Right atrium auricular region (tissue), 2 donors: ENCODE results near the gene APOL6. TPM values are rescaled to one million over a fixed set of nuclear protein-coding genes. Genes with fewer than 3 reads are reported as not detected.

Experiments
- DNase-seq: peaks from one replicate; pipeline ENCODE4 v3.0.0-alpha.2; 2019; ENCODE audit warnings: low spot score
- H3K27ac ChIP-seq, 2 donors: fragments of 200-600 bp; sonication (generic); 1 replicate in 1 of 2; 2 replicates in 1 of 2; pipeline ENCODE4 v1.5.1; 2016 to 2019
- H3K27me3 ChIP-seq, 2 donors: fragments of 200-600 bp; sonication (generic); one replicate each; pipeline versions ENCODE4 v1.5.1 to v1.6.0; 2017 to 2019
- H3K36me3 ChIP-seq: fragments of 200-600 bp; sonication (generic); one replicate; pipeline ENCODE4 v1.5.1; 2016
- H3K4me1 ChIP-seq, 2 donors: fragments of 200-600 bp; sonication (generic); one replicate each; pipeline versions ENCODE4 v1.5.1 to v1.6.0; 2017 to 2019
- H3K4me3 ChIP-seq, 2 donors: fragments of 200-600 bp; sonication (generic); 1 replicate in 1 of 2; 2 replicates in 1 of 2; pipeline ENCODE4 v1.5.1; 2017 to 2019; ENCODE audit warnings: mild to moderate bottlenecking in 1 of 2, moderate library complexity in 1 of 2
- H3K9me3 ChIP-seq, 2 donors: fragments of 200-600 bp; sonication (generic); one replicate each; pipeline ENCODE4 v1.5.1; 2019
- CTCF ChIP-seq, 2 donors: fragments of 200-600 bp; sonication (generic); IDR thresholded peaks; one replicate each; pipeline ENCODE4 v1.5.1; 2019; ENCODE audit warnings: antibody characterized with exemption in 2 of 2
- total RNA-seq, 2 donors: library from RNA; depleted of rRNA; stranded (reverse); fragments of >200 nt; gene quantifications; one replicate each; pipeline ENCODE4 v1.1.0, GENCODE V29; 2016

Gene APOL6
- total RNA-seq, 2 donors from 2014 or later, result 7.5 to 8.5 TPM

GRCh38 chr22:35630387-35630793 lies 17.9 kb upstream of the APOL6 start:
- Histone ChIP-seq H3K36me3 (no peaks in the 10 kb centered on the region), H3K27ac (peak overlapping the region in 1 of 2 donors; percentile 75), H3K27me3 (no peaks in the 10 kb centered on the region), H3K4me3 (no peak overlapping the region), H3K4me1 (peaks cover 0 to 20% of the 10 kb centered on the region in 2 donors), H3K9me3 (no peaks in the 10 kb centered on the region)
- no peak for TF ChIP-seq CTCF (IDR thresholded peaks at IDR 0.05)
- no peak for DNase-seq

GRCh38 chr22:35630891-35631290 lies 17.4 kb upstream of the APOL6 start:
- no peak for TF ChIP-seq CTCF (IDR thresholded peaks at IDR 0.05)
- peaks cover 0 to 18% of the 10 kb centered on the region in 2 donors for H3K4me1 ChIP-seq
- no peak for DNase-seq
- peak overlapping the region in 1 of 2 donors; percentile 75 for H3K27ac ChIP-seq
- H3K4me3 ChIP-seq, result no peak overlapping the region
- H3K36me3 ChIP-seq, result no peaks in the 10 kb centered on the region
- no peaks in the 10 kb centered on the region for H3K27me3 ChIP-seq
- no peaks in the 10 kb centered on the region for H3K9me3 ChIP-seq

- Histone ChIP-seq H3K36me3 (no peaks in the 10 kb centered on the region), H3K27me3 (no peaks in the 10 kb centered on the region), H3K4me1 (peaks cover 0 to 16% of the 10 kb centered on the region in 2 donors), H3K9me3 (no peaks in the 10 kb centered on the region), H3K4me3 (no peak overlapping the region), H3K27ac (no peak overlapping the region)
- TF ChIP-seq CTCF (IDR thresholded peaks at IDR 0.05), result peak in 1 of 2 donors; percentile 51
- DNase-seq, result no peak
These were observed 16.6 kb upstream of the APOL6 start for GRCh38 chr22:35631597-35631996.

- Histone ChIP-seq H3K27ac (no peak overlapping the region), H3K9me3 (no peaks in the 10 kb centered on the region), H3K4me1 (peaks cover 0 to 14% of the 10 kb centered on the region in 2 donors), H3K27me3 (no peaks in the 10 kb centered on the region), H3K36me3 (no peaks in the 10 kb centered on the region), H3K4me3 (no peak overlapping the region)
- DNase-seq, result no peak
- no peak for TF ChIP-seq CTCF (IDR thresholded peaks at IDR 0.05)
These were observed 15.3 kb upstream of the APOL6 start for GRCh38 chr22:35632935-35633334.

GRCh38 chr22:35633520-35633919 lies 14.7 kb upstream of the APOL6 start:
- no peak for DNase-seq
- H3K9me3 ChIP-seq, result no peaks in the 10 kb centered on the region
- no peak for TF ChIP-seq CTCF (IDR thresholded peaks at IDR 0.05)
- no peaks in the 10 kb centered on the region for H3K27me3 ChIP-seq
- no peak overlapping the region for H3K4me3 ChIP-seq
- H3K36me3 ChIP-seq, result no peaks in the 10 kb centered on the region
- peaks cover 0 to 20% of the 10 kb centered on the region in 2 donors for H3K4me1 ChIP-seq
- H3K27ac ChIP-seq, result no peak overlapping the region

GRCh38 chr22:35634015-35634414 lies 14.2 kb upstream of the APOL6 start:
- DNase-seq, result no peak
- Histone ChIP-seq H3K27ac (no peak overlapping the region), H3K36me3 (no peaks in the 10 kb centered on the region), H3K4me3 (no peak overlapping the region), H3K27me3 (no peaks in the 10 kb centered on the region), H3K9me3 (no peaks in the 10 kb centered on the region), H3K4me1 (peaks cover 0 to 25% of the 10 kb centered on the region in 2 donors)
- TF ChIP-seq CTCF (IDR thresholded peaks at IDR 0.05), result no peak
